Nucleus accumbens (tissue), 56 donors: ENCODE data around the gene CFAP68.
A peak's percentile ranks its signal among the peaks of the same experiment; 100 is the strongest.

Experiments
- DNase-seq, 56 donors: peaks; one replicate each; lab custom pipeline; 2025; lab: John Stamatoyannopoulos, UW

Gene CFAP68

GRCh38 chr11:111878849-111879636, at the start of gene CFAP68, which contains the start of gene FDXACB1:
Gene CFAP68, plus strand, starts transcription at chr11:111879541. Its CDS starts 20 bp downstream, at chr11:111879561.
Gene FDXACB1, minus strand, starts transcription at chr11:111879165. Its CDS starts 33 bp downstream, at chr11:111879132.
- DNase-seq = peak; percentile 67 to 98 (median 95)

- no peak for DNase-seq
Observed at GRCh38 chr11:111833524-111833923, 45.8 kb upstream of the CFAP68 start.

GRCh38 chr11:111834432-111835163, 44.7 kb upstream of the CFAP68 start:
- DNase-seq = no peak

- no peak for DNase-seq
Observed at GRCh38 chr11:111835665-111836064, 43.7 kb upstream of the CFAP68 start.

GRCh38 chr11:111836162-111836561, 43.2 kb upstream of the CFAP68 start:
- DNase-seq = no peak

- DNase-seq = no peak
Observed at GRCh38 chr11:111836721-111837120, 42.6 kb upstream of the CFAP68 start.

GRCh38 chr11:111837366-111837891, 41.9 kb upstream of the CFAP68 start:
- DNase-seq = no peak

GRCh38 chr11:111838054-111838453, 41.3 kb upstream of the CFAP68 start:
- no peak for DNase-seq

GRCh38 chr11:111840143-111840542, 39.2 kb upstream of the CFAP68 start:
- DNase-seq = no peak

GRCh38 chr11:111841370-111842053, 37.8 kb upstream of the CFAP68 start:
- DNase-seq = peak in 55 of 56 donors; percentile 10 to 97 (median 74)

GRCh38 chr11:111843661-111844060, 35.7 kb upstream of the CFAP68 start:
- no peak for DNase-seq

- peak in 16 of 56 donors; percentile 1 to 57 (median 16) for DNase-seq
Observed at GRCh38 chr11:111845276-111846028, 33.9 kb upstream of the CFAP68 start.

- no peak for DNase-seq
Observed at GRCh38 chr11:111846063-111846462, 33.3 kb upstream of the CFAP68 start.

GRCh38 chr11:111846636-111847035, 32.7 kb upstream of the CFAP68 start:
- peak in 19 of 56 donors; percentile 3 to 74 (median 38) for DNase-seq

GRCh38 chr11:111849631-111850030, 29.7 kb upstream of the CFAP68 start:
- no peak for DNase-seq

- no peak for DNase-seq
Observed at GRCh38 chr11:111851067-111851466, 28.3 kb upstream of the CFAP68 start.

GRCh38 chr11:111851636-111852035, 27.7 kb upstream of the CFAP68 start:
- DNase-seq = no peak

GRCh38 chr11:111852103-111852502, 27.2 kb upstream of the CFAP68 start:
- DNase-seq = no peak

GRCh38 chr11:111855506-111855905, 23.8 kb upstream of the CFAP68 start:
- no peak for DNase-seq

- no peak for DNase-seq
Observed at GRCh38 chr11:111860257-111860656, 19.1 kb upstream of the CFAP68 start.
